Smooth muscle cell of the coronary artery (primary cell): ENCODE measurements around the gene MFSD12. TPM values are rescaled to one million over a fixed set of nuclear protein-coding genes. Genes with fewer than 3 reads are reported as not detected.

ENCODE experiments used
- total RNA-seq: library from RNA; depleted of rRNA; stranded (reverse); fragments of >200 nt; gene quantifications from 2 replicates; pipeline ENCODE4 v1.2.3, GENCODE V29; 2014; ENCODE audit warnings: low replicate concordance

The MFSD12 gene
- total RNA-seq: 64.7 and 87.5 TPM in 2 replicates

DNA sequence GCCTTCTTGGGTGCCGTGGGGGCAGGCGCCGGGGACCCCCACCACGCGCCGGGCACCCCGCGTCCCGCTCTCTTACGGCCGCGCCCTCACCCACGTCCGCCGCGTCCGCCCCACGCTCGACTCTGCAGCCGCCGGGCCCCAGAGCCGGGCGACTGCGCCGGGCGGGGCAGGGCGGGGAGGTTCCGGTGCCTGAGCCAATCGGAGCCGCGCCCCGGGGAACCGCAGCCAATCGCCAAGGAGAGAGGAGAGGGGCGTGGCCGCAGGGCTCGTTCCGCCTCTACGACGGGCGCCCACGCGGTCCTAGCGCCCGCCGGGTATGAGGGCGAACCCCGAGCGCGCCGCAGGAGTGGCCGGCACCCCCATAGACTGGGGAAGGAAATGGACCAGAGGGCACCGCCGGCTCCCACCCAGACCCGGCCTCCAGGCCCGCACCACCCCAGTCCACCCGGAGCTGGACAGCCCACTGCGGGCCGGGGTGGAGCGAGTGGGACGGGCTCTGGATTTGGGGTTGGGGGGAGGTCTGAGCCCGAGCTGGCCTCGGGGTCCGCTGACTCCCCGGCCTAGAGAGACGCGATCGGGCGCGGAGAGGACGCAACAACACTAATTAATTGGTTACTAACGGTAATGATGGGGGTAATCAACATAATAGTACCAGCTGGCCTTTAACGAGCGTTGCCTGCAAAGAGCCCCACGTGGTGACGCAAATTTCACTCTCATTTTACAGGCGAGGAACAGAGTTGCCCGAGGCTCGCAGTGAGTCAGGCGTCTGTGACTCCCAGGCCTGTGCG lies at the start of gene MFSD12:
Gene MFSD12 (minus strand): TSS at position 126 of the 788 bp plus-strand sequence. CDS start 183 bp downstream, outside the sequence.

DNA sequence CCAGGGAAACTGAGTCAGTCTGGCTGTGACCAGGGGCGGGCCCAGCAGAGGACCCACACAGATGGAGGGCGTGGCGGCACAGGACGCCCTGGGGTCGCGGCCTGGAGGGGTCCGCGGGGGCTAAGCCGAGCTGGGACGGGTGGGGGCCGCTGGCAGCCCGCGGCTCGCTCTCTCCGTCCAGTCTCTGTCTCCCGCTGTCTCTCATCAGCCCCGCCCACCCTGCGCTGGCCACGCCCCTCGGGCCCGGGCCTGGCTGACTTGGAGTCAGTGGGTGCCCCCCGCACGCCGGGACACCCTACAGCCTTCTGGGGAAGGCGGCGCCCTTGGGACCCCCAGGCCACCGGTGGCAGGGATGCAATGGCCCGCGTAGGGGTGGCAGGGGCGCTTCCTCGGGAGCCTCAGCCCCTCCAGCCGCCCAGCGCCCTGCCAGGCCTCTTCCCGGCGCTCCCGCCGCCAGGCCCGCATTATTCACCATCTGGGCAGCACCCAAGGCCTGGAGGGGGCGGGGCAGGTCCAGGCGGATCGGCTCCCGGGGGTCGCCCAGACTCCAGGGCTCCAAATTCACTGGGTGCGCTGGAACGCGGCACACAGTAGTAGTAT lies 49.4 kb upstream of the MFSD12 start, which contains the start of gene TBXA2R:
Gene TBXA2R (minus strand): TSS at position 186 of the 600 bp plus-strand sequence. CDS start 6,241 bp downstream, outside the sequence.

DNA sequence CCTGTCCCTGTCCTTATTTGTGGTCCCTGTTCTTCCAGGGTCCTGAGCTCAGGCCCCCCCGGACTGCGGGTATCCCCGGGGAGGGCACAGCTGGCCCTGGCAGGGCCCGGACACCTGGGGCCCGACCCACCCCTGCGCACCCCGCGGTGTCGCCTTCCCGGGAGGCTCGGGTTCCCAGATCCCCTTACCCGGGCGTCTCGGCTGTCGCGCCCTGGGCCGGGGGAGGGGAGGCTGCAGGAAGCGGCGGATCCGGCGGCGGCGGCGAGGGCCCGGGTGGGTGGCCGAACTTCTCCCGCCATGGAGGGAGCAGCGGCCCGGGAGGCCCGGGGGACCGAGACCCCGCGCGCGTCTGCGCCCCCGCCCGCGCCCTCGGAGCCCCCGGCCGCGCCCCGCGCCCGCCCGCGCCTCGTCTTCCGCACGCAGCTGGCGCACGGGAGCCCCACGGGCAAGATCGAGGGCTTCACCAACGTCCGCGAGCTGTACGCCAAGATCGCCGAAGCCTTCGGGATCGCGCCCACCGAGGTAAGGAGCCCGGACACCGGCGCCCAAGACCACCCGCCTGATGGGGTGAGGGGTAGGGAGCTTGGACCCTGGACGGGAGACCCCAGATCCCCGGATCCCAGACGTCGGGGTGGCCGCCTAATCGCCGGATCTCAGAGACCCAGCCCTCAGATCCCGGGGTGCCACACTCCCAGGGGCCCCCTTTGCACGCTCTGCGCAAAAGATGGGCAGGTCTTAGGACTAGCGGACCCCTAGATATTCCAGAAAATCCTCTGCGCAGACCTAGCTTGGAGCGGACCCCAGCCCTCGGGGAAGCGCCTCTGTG lies 28.1 kb upstream of the MFSD12 start, which contains the start of gene GIPC3:
Gene GIPC3 (plus strand): TSS at position 178 of the 826 bp plus-strand sequence. CDS start 120 bp downstream, at position 298.

DNA sequence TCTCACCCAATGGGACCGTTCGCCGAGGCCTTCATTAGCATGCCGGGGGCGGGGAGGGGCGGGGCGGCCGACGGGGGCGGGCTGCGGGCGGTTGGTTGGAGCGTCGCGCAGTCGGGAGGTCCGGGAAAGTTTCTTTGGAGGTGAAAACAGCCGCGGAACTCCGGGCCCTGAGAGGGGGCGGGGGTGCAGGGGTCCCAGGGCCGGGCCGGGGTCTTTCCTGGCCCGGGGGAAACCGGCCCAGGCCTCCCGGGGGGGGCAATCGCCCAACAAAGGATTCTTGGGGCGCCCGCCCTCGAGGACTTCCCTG lies 15.4 kb upstream of the MFSD12 start, which contains the start of gene HMG20B:
Gene HMG20B (plus strand): TSS at position 90 of the 307 bp plus-strand sequence. CDS start 366 bp downstream, outside the sequence.

DNA sequence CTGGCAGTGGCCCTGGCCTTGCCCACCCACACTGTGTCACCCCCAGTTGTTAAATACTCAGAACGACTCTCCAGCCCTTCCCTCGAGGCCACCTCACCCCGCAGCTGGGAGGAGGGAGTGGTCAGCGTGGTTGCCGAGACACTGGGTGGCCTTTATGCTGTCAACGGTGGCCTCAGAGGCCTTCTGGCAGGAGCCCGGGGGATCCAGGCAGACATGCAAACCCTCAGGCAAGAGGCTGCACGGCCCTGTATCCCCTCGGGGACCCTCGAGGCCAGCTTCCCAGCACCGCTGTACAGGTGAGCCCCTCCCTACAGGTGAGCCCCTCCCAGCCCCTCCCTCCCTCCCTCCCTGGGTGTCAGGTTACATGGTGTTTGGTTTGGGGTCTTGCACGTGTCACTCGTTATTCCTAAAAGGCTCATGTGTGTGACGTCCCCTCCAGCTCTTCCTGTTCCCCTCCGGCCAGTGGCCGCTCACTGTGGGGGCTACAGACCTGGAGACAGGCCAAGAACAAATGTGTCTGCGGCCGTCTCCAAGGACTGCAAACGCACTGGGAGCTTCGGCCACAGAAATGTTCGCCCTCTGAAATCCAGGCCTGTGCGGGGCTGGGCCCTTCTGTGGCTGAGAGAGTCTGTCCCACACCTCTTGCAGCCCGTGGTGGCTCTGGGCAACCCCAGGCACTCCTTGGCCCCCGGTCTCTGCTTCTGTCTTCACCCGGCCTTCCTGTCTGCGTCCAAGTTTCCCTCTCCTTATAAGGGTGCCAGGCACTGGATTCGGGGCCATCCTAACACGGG lies 18.2 kb downstream of the MFSD12 start, which contains the start of gene TEKTIP1:
Gene TEKTIP1 (plus strand): TSS at position 210 of the 791 bp plus-strand sequence. CDS start 4 bp downstream, at position 214.

DNA sequence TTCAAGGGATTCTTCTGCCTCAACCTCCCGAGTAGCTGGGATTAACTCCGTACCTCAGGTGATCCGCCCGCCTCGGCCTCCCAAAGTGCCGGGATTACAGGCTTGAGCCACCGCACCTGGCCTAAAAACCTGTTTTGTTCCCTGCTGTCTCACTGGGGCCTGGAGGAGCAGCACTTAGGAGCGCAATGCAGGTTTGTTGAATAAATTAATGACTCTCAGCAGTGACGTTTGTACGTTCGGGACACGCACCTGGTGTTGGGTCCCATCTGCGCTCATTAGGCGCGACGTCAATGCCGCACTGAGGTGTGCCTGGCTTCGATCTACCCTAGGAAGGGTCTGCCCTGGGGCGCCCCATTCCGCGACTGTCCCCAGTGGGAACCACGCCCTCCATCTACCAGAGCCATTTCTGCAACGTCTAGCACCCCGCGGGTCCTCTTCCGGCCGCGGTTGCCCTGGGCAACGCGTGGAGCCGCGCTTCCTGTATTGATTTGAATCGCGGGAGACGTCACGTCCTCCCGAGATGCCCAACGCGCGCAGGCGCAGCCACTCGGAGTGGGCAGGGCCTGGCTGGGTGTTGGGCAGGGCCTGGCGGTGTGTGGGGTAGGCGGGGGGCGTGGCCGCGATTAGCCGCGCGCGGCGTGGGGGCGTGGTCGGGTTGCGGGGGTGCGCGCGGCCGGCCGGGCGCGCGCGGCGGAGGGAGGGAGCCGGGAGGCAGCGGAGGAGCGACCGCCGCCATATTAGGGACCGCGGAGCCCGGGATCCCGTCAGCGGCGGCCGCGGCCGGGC lies 51.6 kb downstream of the MFSD12 start, which contains the start of gene FZR1:
Gene FZR1 (plus strand): TSS at position 714 of the 786 bp plus-strand sequence. CDS start 16,679 bp downstream, outside the sequence.

DNA sequence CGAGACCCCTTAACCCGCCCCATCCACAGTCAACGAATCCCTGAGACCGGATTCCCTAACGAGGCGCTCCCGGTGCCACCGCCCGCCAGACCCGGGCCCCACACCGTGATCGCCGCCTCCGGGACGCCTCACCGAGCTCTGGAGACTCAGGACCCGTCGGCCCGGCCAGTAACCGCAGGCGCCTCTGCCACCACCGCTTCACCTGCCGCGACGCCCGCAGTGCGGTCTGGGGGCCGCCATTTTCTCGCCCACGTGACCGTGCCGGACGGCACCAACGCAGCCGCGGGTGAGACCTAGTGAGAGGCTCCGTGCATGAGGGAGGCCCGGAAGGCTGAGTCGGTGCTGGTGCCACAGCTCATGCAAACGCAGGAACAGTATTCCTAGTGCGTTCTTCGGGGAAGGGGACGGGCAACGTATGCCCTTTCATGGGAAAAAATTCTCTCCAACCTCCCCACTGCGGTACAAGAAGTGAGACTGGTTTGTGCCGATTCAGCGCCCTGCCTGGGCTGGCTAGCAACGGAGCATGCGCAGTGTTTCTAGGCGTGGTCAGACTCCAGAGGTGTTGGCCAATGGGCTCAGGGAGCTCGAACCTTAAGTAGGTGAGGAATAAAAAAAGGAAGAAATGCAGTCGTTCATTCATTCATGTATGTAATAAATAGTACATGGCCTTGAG lies 56.8 kb downstream of the MFSD12 start, which contains the start of gene DOHH:
Gene DOHH (minus strand): TSS at position 246 of the 673 bp plus-strand sequence. CDS start 3,860 bp downstream, outside the sequence.

Other genes with a start within 250 kb of the MFSD12 start
- gene NFIC, start 191.0 kb downstream of the MFSD12 start, total RNA-seq: 26.5 and 56.4 TPM in 2 replicates
- gene SMIM24, start 77.1 kb downstream of the MFSD12 start, total RNA-seq: not detected in 2 replicates
- gene SMIM44, start 74.1 kb downstream of the MFSD12 start, total RNA-seq: not detected in 2 replicates
- 6.0 and 14.1 TPM in 2 replicates for gene DOHH, start 56.9 kb downstream of the MFSD12 start, total RNA-seq
- 32.2 and 35.6 TPM in 2 replicates for gene FZR1, start 51.3 kb downstream of the MFSD12 start, total RNA-seq
- gene TEKTIP1, start 18.4 kb downstream of the MFSD12 start, total RNA-seq: not detected in 2 replicates
- 39.9 and 73.1 TPM in 2 replicates for gene HMG20B, start 15.4 kb upstream of the MFSD12 start, total RNA-seq
- gene GIPC3, start 27.9 kb upstream of the MFSD12 start, total RNA-seq: 0.08 TPM in 1 of 2 replicates, not detected in the other
- 1.4 and 1.5 TPM in 2 replicates for gene TBXA2R, start 49.3 kb upstream of the MFSD12 start, total RNA-seq
- 23.2 and 40.0 TPM in 2 replicates for gene CACTIN, start 69.2 kb upstream of the MFSD12 start, total RNA-seq
- gene PIP5K1C, start 142.9 kb upstream of the MFSD12 start, total RNA-seq: 15.4 and 18.4 TPM in 2 replicates
- gene TJP3, start 150.8 kb upstream of the MFSD12 start, total RNA-seq: not detected in 2 replicates
- gene APBA3, start 204.1 kb upstream of the MFSD12 start, total RNA-seq: 9.4 and 14.6 TPM in 2 replicates
- gene MRPL54, start 205.1 kb upstream of the MFSD12 start, total RNA-seq: 11.2 and 41.4 TPM in 2 replicates
- not detected in 2 replicates for gene RAX2, start 214.6 kb upstream of the MFSD12 start, total RNA-seq
- gene MATK, start 228.8 kb upstream of the MFSD12 start, total RNA-seq: 0.70 TPM in 1 of 2 replicates, not detected in the other